Fibroblast of villous mesenchyme (primary cell): ENCODE results near the gene FMNL2. TPM values are rescaled to one million over a fixed set of nuclear protein-coding genes. Genes with fewer than 3 reads are reported as not detected.

Source experiments
- DNase-seq: peaks from one replicate; pipeline ENCODE4 v3.0.0-alpha.2; 2010; ENCODE audit warnings: low read depth
- H3K4me3 ChIP-seq: 2 replicates; pipeline ENCODE4 v1.5.1; 2011; ENCODE audit warnings: low read depth, mild to moderate bottlenecking, low read length
- total RNA-seq: library from RNA; depleted of rRNA; stranded (reverse); fragments of >200 nt; gene quantifications from 2 replicates; pipeline ENCODE4 v1.2.3, GENCODE V29; 2012
- TF ChIP-seq, protein P1 (sequence below): IDR thresholded peaks from 2 replicates; pipeline ENCODE4 v1.5.1; 2012; ENCODE audit warnings: low read depth, mild to moderate bottlenecking, low read length; ENCODE audit not compliant: insufficient read depth

Gene FMNL2
- total RNA-seq, 1 donor, result 17.3 TPM

DNA sequence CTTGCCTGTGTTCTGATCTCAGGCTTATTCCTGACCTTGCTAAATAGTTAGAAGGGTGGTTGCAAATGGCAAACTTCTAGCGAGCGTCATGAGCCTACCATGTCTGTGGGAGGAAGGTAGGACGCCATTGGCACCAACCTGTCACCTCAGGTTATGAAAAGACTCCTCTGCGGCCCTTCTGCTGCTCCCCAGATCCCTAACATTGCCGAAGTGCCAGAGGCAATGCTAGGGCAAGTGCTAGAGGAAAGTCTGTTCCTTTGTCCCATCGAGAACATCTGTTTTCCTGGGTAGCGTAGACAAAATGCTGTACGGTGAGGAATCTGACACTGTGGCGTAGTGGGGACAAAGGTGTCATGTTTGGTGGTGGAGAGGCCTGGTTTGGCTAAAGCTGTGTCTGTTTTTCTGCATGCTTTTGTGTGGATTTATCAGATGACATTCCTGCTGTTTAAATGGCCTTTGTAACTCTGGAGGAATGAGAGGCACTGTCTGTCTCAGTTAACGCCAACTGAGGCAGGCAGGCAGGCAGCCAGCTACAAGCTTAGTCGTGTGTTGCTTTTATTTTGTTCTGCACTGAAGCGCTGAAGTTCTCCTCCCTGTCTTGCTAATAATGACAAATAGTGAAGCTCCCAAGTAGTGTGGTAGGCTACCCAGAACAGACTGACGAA is 288.2 kb downstream of the FMNL2 start:
- no peak for DNase-seq
- no peak overlapping the region for H3K4me3 ChIP-seq

GRCh38 chr2:152623775-152624174 is 288.8 kb downstream of the FMNL2 start:
- TF ChIP-seq, protein P1, sequence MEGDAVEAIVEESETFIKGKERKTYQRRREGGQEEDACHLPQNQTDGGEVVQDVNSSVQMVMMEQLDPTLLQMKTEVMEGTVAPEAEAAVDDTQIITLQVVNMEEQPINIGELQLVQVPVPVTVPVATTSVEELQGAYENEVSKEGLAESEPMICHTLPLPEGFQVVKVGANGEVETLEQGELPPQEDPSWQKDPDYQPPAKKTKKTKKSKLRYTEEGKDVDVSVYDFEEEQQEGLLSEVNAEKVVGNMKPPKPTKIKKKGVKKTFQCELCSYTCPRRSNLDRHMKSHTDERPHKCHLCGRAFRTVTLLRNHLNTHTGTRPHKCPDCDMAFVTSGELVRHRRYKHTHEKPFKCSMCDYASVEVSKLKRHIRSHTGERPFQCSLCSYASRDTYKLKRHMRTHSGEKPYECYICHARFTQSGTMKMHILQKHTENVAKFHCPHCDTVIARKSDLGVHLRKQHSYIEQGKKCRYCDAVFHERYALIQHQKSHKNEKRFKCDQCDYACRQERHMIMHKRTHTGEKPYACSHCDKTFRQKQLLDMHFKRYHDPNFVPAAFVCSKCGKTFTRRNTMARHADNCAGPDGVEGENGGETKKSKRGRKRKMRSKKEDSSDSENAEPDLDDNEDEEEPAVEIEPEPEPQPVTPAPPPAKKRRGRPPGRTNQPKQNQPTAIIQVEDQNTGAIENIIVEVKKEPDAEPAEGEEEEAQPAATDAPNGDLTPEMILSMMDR, result no peak
- no peak overlapping the region for H3K4me3 ChIP-seq
- no peak for DNase-seq

More for the DNA sequence above, 288.2 kb downstream of the FMNL2 start:
- TF ChIP-seq, protein P1, result no peak

DNA sequence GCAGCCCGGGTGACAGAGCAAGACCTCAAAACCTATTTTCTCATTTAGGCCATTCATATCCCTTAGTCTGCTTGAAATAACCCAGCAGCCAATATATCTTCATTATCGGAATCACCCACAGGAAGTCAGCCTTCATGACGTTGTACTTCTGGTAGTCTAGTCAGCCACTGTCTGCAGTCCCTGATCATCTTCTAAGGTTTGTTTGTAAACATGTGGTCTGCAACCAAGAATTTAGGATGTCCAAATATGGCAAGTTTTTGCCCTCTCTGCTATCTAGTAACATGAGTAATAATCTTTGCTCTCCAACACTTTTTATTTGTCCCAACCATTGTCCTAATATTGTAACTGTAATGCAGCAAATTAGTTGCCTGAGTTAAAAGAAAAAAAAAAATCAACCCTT is 289.8 kb downstream of the FMNL2 start:
- peak; percentile 85 for DNase-seq
- TF ChIP-seq, protein P1, result no peak
- no peak overlapping the region for H3K4me3 ChIP-seq

DNA sequence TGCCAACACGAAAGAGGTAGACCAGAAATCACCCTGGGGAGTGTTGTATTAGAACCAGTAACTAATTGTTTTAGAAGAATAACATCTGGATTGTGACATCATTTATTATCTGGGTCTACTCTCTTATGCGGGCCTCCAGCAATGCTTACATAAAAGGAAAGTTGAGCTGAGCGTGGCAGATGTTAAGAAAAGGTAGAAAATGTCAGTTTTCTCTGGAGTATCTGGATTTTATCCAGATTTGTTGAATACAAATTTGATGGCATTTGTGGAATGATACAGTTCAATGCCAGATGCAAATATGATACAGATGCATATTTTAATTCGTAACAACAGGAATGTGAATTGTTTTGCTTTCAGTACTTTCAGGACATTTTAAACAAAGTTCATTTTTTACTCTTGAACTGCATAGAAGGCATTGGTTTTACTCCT is 292.0 kb downstream of the FMNL2 start:
- TF ChIP-seq, protein P1, result no peak
- no peak overlapping the region for H3K4me3 ChIP-seq
- DNase-seq, result no peak

DNA sequence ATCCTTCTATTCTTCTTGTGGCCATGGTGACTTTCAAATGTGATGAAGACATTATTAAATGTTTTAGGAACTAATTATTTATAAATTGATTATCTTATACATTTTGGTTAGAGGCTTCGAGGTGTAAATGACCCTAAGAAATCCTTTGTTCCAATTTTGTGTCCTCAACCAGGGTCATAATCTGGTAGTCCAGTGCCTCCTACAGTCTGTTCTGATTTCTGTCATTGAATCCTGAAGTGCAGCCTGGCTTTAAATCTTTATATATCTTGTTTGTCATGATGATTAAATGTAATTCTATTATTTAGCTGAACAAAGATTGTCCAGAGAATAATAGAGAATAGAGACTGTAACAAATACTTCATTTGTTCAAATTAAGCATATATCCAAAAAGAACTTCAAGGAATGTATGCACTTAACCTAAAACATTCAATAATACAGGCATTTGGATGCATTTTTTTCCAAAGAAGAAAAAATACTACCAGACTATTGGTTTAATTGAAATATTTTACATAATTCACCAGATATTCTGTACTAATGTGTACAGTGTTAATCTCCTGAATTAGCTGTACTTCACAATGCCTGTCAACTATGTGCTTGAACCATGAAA is 292.5 kb downstream of the FMNL2 start:
- no peak overlapping the region for H3K4me3 ChIP-seq
- DNase-seq, result peak; percentile 57
- TF ChIP-seq, protein P1, result peak; percentile 67

DNA sequence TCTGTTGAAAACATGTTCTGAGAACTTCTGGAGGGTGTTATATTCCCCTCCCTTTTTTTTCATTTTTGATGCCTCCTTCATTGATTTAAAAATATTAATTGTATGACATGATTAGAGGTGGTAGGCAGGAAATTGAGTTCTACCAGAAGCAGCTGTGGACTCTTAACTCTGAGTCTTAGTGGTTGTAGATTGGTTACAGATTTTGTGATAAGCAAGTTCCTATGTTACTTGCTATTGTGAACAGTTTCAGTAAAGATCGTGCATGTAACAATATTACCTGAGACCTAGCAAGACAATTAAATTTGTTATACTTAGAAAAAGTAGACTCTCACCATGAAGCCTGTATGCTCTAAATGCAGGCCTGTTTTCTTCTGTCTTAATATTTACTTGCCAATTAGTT is 294.2 kb downstream of the FMNL2 start:
- TF ChIP-seq, protein P1, result no peak
- DNase-seq, result no peak
- H3K4me3 ChIP-seq, result no peak overlapping the region

DNA sequence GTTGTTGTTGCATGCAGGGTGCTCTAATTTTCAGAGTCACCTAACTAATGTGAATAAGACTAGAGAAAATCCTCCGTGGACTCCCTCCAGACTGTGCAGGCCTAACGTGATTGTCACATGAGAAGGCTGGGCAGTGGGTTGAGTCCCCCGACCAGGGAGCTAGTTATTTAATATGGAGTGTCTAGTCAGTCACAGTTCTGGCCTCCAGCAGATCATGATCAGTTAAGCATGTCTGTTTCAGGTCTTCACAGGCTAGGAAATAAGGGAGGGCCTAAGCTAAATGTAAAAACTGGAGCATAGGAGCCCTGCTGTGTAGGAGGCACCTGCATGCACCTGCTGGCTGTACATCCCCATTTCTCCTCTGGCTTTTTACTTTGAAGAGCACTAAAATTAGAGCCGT is 295.5 kb downstream of the FMNL2 start:
- no peak for DNase-seq
- TF ChIP-seq, protein P1, result no peak
- H3K4me3 ChIP-seq, result no peak overlapping the region
